ENCODE measurements around the gene IFT122. TPM values are rescaled to one million over a fixed set of nuclear protein-coding genes. Genes with fewer than 3 reads are reported as not detected.
"Not testable (repeated sequence)": the region's sequence is repeated elsewhere in the genome, so short reads cannot be mapped to it uniquely, and the experiment has no call there.

Gene IFT122
- polyA plus RNA-seq, 4 donors = 42.1 to 56.8 (median 50.6) TPM

DNA sequence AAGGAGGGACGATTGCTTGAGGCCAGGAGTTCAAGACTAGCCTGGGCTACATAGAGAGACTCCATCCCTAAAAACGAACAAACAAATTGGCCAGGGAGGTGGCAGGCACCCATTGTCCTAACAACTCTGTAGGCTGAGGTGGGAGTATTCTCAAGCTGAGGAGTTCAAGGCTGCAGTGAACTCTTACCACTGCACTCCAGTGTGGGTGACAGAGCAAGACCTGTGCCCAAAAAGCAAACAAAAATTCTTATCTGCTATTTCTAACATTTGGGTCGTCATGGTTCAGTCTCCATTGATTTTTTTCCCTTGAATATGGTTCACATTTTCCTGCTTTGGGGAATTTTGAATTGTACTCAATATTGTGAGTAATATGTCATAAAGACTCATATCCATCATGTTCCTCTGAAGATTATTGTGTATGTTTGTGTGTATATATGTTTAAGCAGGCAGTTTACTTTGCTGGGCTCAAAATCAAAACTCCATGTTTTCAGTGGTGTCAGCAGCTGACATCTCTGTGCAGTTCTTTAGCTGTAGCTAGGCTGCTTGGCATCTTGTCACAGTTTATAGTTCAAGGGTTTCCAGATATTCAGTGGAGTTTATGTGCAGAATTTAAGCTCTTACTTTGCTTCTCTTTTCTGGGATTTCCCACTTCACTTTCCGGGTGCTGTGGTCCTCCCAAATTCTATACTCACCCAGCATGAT lies 33.2 kb downstream of the IFT122 start:
- DNase-seq (ENCODE audit: low read depth in 4 of 4, low spot score in 3 of 4) = no peak

GRCh38 chr3:129473769-129474152 lies 33.7 kb downstream of the IFT122 start:
- no peak for DNase-seq (ENCODE audit: low read depth in 4 of 4, low spot score in 3 of 4)

GRCh38 chr3:129474984-129475804 lies 35.2 kb downstream of the IFT122 start:
- no peak for DNase-seq (ENCODE audit: low read depth in 4 of 4, low spot score in 3 of 4)

- DNase-seq (ENCODE audit: low read depth in 4 of 4, low spot score in 3 of 4) = no peak
These were observed 35.8 kb downstream of the IFT122 start for GRCh38 chr3:129475863-129476262.

GRCh38 chr3:129476586-129476985 lies 36.6 kb downstream of the IFT122 start:
- DNase-seq (ENCODE audit: low read depth in 4 of 4, low spot score in 3 of 4) = no peak

GRCh38 chr3:129481225-129481765 lies 41.3 kb downstream of the IFT122 start:
- DNase-seq (ENCODE audit: low read depth in 4 of 4, low spot score in 3 of 4) = peak; percentile 15 to 43 (median 29)

DNA sequence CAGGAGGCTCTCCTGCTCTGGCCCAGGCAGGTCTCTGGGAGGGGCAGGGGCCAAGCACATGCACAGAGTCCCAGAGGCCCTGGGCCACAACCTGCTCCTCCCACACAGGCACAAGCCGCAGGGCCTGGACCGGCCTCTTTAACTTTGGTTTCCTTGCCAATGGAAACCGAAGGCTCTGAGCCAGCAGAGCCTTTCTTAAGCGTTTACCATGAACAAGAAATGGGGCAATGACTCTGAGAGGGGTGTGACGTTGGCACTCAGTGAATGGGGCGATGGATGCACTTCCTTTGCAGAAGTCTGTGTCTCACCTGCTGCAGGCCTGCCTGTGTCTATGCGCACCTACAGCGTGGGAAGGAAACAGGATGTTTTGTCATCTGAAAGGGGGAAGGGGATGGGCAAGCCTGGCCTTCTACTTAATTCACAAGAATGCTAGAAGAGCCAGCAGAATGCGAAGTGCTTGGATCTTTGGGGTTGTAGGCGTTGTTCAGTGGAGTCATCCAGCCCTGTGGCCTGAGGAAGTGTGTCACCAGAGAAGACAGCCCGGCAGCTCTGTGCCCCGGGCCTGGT lies 41.8 kb downstream of the IFT122 start:
- DNase-seq (ENCODE audit: low read depth in 4 of 4, low spot score in 3 of 4) = no peak

DNA sequence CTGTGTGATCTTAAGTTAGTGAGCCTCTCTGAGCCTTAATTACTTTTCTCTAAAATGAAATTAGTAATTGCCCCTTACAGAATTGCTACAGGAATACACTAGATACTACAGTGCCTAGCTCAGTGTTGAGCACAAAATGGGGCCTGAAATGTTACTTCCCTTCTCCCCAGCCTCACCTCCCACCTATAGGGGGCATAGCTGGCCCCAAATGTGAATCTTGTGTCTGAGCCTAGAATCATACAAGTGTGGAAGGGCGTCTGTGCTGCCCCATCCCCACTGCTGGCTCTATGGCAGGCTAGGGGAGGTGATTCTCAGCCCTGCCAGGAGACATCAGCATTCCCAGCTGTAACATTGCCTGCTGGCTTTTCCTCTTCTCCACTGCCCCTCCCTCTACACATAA lies 42.7 kb downstream of the IFT122 start:
- no peak for DNase-seq (ENCODE audit: low read depth in 4 of 4, low spot score in 3 of 4)

DNA sequence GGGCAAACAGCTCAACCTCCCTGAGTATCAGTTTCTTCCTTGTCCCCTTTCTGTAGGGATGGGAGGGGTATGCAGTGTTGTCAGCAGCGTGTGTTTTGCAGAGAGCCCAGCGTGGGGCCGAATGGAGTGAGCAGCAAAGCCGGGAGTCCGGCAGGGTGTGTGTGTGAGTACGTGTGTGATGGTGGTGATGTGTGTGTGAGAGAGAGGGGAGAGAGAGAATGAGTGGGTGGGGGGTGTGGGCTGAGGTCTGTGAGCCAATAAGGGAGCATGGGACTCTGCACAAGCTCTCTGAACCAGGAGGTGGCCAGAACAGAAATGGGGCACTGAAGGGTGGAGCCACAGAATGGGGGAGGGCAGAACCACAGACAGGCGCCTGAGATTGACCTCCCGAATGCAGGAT lies 43.8 kb downstream of the IFT122 start:
- DNase-seq (ENCODE audit: low read depth in 4 of 4, low spot score in 3 of 4) = no peak

- DNase-seq (ENCODE audit: low read depth in 4 of 4, low spot score in 3 of 4) = not testable (repeated sequence)
These were observed 45.1 kb downstream of the IFT122 start for GRCh38 chr3:129485146-129485545.

DNA sequence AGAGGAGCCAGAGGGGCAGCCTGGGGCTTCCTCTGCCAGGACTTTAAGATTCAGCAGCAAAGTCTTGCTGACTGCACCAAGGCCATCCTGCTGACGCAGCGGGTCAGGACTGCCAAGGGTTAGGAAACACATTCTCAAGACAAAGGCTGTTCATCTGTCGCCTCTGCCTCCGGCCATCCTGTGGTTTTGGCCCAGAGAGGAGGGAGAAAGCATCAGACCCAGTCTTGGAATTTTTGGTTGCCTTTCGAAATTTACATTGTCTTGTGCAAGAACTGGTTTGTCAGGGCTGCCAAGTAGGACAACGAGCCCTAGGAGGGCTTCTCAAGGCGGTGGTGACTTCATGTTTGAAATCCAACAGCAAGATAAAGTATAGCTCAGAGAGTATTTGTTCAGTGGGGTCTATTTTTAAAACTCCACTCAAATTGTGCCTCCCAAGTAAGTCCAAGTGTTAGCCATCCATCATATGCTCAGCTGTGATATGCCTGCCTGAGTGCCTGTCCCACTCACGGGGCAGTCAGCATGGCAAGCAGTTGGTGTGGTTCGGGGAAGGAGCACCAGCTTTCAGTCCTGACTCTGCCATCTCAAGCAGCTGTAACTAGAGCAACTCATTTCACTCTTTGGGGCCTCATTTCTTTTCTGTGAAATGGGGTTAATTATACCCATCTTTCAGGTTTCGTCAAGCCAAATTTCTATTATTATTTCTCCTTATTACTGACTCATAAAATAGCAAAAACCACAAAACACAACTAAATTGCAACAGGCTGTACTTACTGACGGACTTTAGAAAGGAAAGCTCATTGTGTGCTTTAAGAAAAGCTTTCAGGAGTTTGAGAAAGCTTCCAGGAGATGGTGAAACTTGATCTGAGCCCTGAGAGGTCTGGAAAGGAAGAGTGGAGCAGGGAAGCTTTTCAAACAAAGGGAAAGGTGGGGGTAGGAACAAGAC lies 46.0 kb downstream of the IFT122 start:
- DNase-seq (ENCODE audit: low read depth in 4 of 4, low spot score in 3 of 4) = no peak

DNA sequence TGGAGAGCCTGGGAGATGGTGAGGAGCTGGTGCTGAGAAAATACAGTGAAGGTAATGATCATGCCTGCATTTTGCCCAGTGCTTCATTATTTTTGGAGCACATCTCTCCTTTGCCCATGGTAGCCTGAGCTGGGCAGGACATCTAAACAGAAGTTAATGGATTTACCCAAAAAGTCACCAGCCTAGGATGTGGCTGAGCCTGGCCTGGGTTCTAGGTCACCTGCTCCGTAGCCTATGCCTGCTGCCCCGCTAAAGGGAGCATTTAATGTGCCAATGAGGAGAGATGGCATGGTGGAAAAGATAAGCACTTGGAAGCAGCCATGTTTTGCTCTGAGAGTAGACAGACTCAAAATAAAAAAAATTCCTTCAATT lies 46.6 kb downstream of the IFT122 start:
- DNase-seq (ENCODE audit: low read depth in 4 of 4, low spot score in 3 of 4) = no peak

DNA sequence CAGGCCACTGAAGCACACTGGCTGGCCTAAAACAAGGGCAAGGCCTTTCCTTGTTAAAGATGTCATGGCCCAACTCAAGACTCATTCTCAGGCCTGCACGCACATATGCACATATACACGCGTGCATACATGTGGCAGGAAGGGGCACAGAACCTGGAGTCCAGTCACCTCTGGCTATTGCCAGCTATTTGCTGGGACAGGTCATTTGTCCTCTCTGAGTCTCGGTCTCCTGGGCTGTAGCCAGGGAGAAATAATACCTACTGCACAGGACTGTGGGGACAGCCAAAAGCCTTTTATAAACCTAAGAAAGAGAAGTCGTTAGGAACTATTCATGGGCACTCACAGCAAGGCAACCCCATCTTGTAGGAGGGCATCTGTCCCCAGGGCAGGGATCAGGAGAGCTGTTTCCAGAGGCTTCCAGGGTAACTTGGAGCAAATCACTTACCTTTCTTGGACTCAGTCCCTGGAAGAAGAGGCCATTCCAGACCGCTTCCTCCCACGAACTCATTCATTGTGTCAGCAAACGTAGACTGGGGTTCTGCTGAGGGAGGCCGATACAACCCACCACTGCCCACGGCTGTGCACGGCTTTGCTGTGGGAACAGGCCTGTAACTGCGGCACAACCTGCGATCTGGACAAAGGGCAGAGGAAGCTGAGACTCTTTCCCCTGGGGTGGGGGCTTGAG lies 47.3 kb downstream of the IFT122 start:
- no peak for DNase-seq (ENCODE audit: low read depth in 4 of 4, low spot score in 3 of 4)

GRCh38 chr3:129487868-129488335 lies 47.9 kb downstream of the IFT122 start:
- DNase-seq (ENCODE audit: low read depth in 4 of 4, low spot score in 3 of 4) = not testable (repeated sequence)

DNA sequence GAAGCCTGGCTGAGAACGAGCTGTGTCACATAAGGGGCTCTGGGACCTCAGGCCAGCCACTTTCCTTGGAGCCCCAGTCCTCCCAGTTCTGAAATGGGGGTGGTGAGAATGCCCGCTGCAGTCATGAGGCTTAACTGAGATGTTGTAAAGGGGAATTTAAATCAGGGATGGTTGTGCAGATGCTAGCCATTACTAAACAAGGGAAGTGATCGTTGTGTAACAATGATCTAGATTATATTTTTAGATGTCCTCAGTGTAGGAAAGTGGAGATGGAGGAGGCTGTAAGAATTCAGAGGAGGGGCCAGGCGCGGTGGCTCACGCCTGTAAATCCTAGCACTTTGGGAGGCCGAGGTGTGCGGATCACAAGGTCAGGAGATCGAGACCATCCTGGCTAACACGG lies 49.2 kb downstream of the IFT122 start:
- DNase-seq (ENCODE audit: low read depth in 4 of 4, low spot score in 3 of 4) = not testable (repeated sequence)

- peak; percentile 65 to 67 (median 66) for DNase-seq (ENCODE audit: low read depth in 4 of 4, low spot score in 3 of 4)
These were observed 50.2 kb downstream of the IFT122 start for GRCh38 chr3:129490273-129490675.

GRCh38 chr3:129491077-129491476 lies 51.1 kb downstream of the IFT122 start:
- not testable (repeated sequence) for DNase-seq (ENCODE audit: low read depth in 4 of 4, low spot score in 3 of 4)

- no peak for DNase-seq (ENCODE audit: low read depth in 4 of 4, low spot score in 3 of 4)
These were observed 51.8 kb downstream of the IFT122 start for GRCh38 chr3:129491794-129492193.

DNA sequence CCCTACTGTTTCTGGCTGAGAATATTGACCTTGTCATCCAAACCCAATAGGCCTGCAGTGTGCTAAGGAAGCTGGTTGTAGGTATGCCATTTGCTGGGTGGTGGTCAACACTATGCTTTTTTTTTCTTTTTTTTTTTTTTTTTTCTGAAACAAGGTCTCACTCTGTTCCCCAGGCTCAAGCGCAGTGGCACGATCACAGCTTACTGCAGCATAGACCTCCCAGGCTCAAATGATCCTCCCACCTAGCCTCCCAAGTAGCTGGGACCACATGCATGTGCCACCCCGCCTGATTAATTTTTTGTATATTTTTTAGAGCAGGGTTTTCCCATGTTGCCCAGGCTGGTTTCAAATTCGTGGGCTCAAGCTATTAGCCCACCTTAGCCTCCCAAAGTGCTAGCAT lies 52.7 kb downstream of the IFT122 start:
- DNase-seq (ENCODE audit: low read depth in 4 of 4, low spot score in 3 of 4) = no peak

DNA sequence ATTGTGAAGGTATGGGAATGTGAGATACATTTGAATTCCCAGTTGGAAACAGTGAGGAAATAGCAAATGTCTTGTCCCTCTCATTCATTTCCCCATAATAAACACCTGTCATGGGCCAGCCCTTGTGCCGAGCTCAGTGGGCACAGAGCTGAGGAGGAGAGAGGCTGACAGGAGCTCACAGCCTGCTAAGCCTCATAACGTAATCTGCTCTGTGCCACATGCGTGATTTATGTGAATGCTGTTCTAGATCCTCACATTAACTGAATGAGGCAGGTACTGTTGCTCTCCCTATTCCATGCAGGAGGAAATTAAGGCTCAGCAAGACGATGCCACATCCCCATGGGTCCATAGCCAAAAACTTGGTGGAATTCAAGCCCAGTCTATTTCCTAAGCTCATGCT lies 53.2 kb downstream of the IFT122 start:
- no peak for DNase-seq (ENCODE audit: low read depth in 4 of 4, low spot score in 3 of 4)
